Gastroesophageal sphincter (tissue), 4 donors: ENCODE data around the gene LRRTM4. TPM values are rescaled to one million over a fixed set of nuclear protein-coding genes. Genes with fewer than 3 reads are reported as not detected.

Experiments used
- ATAC-seq: fragments of 150-250 bp; one replicate; pipeline ENCODE4 v1.9.1; 2016; ENCODE audit warnings: mild to moderate bottlenecking, moderate library complexity
- H3K27ac ChIP-seq, 4 donors: fragments of 200-600 bp; sonication (generic) in 3 of 4; 1 replicate in 3 of 4; 2 replicates in 1 of 4; pipeline ENCODE4 v1.5.1; 2016 to 2019
- H3K27me3 ChIP-seq: fragments of 200-600 bp; sonication (generic); one replicate; pipeline ENCODE4 v1.5.1; 2019
- H3K36me3 ChIP-seq, 2 donors: fragments of 200-600 bp; sonication (generic); one replicate each; pipeline ENCODE4 v1.5.1; 2019; ENCODE audit warnings: control low read depth in 1 of 2
- H3K4me1 ChIP-seq, 3 donors: fragments of 200-600 bp; sonication (generic); 1 replicate in 2 of 3; 2 replicates in 1 of 3; pipeline ENCODE4 v1.5.1; 2016 to 2019; ENCODE audit warnings: control low read depth in 2 of 3
- H3K4me3 ChIP-seq, 2 donors: fragments of 200-600 bp; sonication (generic); one replicate each; pipeline ENCODE4 v1.5.1; 2019; ENCODE audit warnings: mild to moderate bottlenecking in 1 of 2, moderate library complexity in 1 of 2
- H3K9me3 ChIP-seq, 3 donors: fragments of 200-600 bp; sonication (generic); one replicate each; pipeline ENCODE4 v1.5.1; 2017 to 2019; ENCODE audit warnings: control low read depth in 2 of 3
- CTCF ChIP-seq, 4 experiments: fragments of 200-600 bp in 2 of 4; fragments of 450-650 bp in 2 of 4; sonication (generic) in 1 of 4; IDR thresholded peaks; one replicate each; pipeline ENCODE4 v1.5.1; 2017 to 2019; ENCODE audit warnings: antibody characterized with exemption in 4 of 4, mild to moderate bottlenecking in 2 of 4, moderate library complexity in 2 of 4
- EP300 ChIP-seq: sonication (generic); formaldehyde crosslinking; IDR thresholded peaks from one replicate; pipeline ENCODE4 v1.6.1; 2017; ENCODE audit warnings: antibody characterized with exemption, mild to moderate bottlenecking
- POLR2A ChIP-seq, 2 donors: fragments of 450-650 bp; IDR thresholded peaks; one replicate each; pipeline ENCODE4 v1.6.1; 2017; ENCODE audit warnings: antibody characterized with exemption in 2 of 2, mild to moderate bottlenecking in 2 of 2, moderate library complexity in 1 of 2
- POLR2AphosphoS5 ChIP-seq: sonication (generic); formaldehyde crosslinking; IDR thresholded peaks from one replicate; pipeline ENCODE4 v1.6.1; 2017; ENCODE audit warnings: antibody characterized with exemption
- WGBS, 2 donors: methylation state at CpG; one replicate each; pipeline ENCODE4 v1.1.5; 2018; ENCODE audit warnings: low coverage in 1 of 2; 5-methylcytosine and 5-hydroxymethylcytosine counted together
- total RNA-seq, 4 donors: library from RNA; depleted of rRNA; stranded (reverse); fragments of >200 nt; gene quantifications; one replicate each; pipeline ENCODE4 v1.1.0, GENCODE V29; 2016

The LRRTM4 gene
- total RNA-seq, 4 donors from 2014 or later: 0.12 to 0.30 (median 0.27) TPM; not detected in 1

- Histone ChIP-seq H3K27me3 (no peaks in the 10 kb centered on the region), H3K4me1 (no peaks in the 10 kb centered on the region), H3K9me3 (no peaks in the 10 kb centered on the region), H3K27ac (no peak overlapping the region), H3K36me3 (no peaks in the 10 kb centered on the region), H3K4me3 (no peak overlapping the region)
- 42 to 64% methylated on average over 3 of the region's 3 CpGs for WGBS, 2 donors
- ATAC-seq: no peak
- no peak for TF ChIP-seq EP300
Measured at GRCh38 chr2:76980067-76980787, 541.9 kb downstream of the LRRTM4 start.

- Histone ChIP-seq H3K4me1 (no peaks in the 10 kb centered on the region), H3K9me3 (no peaks in the 10 kb centered on the region), H3K27me3 (no peaks in the 10 kb centered on the region), H3K4me3 (no peak overlapping the region), H3K27ac (no peak overlapping the region), H3K36me3 (no peaks in the 10 kb centered on the region)
- no peak for TF ChIP-seq CTCF (IDR thresholded peaks at IDR 0.05)
- TF ChIP-seq EP300: no peak
- no peak for TF ChIP-seq POLR2AphosphoS5
- no peak for TF ChIP-seq POLR2A (IDR thresholded peaks at IDR 0.05)
- 89 to 97% methylated on average over 3 of the region's 3 CpGs for WGBS, 2 donors
- ATAC-seq: no peak
Measured at GRCh38 chr2:76977846-76978727, 544.1 kb downstream of the LRRTM4 start.

- no peak for TF ChIP-seq CTCF (IDR thresholded peaks at IDR 0.05)
- no peak for TF ChIP-seq EP300
- H3K36me3 ChIP-seq: no peaks in the 10 kb centered on the region
- H3K27ac ChIP-seq: no peak overlapping the region
- no peaks in the 10 kb centered on the region for H3K4me1 ChIP-seq
- no peak for ATAC-seq
- no peak overlapping the region for H3K4me3 ChIP-seq
- H3K27me3 ChIP-seq: no peaks in the 10 kb centered on the region
- no peaks in the 10 kb centered on the region for H3K9me3 ChIP-seq
Measured at GRCh38 chr2:76975752-76976151, 546.4 kb downstream of the LRRTM4 start.

GRCh38 chr2:76973610-76974009 lies 548.6 kb downstream of the LRRTM4 start:
- Histone ChIP-seq H3K4me3 (no peak overlapping the region), H3K36me3 (no peaks in the 10 kb centered on the region), H3K27ac (no peak overlapping the region), H3K4me1 (no peaks in the 10 kb centered on the region), H3K9me3 (no peaks in the 10 kb centered on the region), H3K27me3 (no peaks in the 10 kb centered on the region)
- 71 to 91% methylated on average over 4 of the region's 4 CpGs for WGBS, 2 donors
- ATAC-seq: no peak
- TF ChIP-seq POLR2AphosphoS5 (no peak), POLR2A (IDR thresholded peaks at IDR 0.05) (no peak), CTCF (IDR thresholded peaks at IDR 0.05) (no peak), EP300 (no peak)

GRCh38 chr2:76965772-76966171 lies 556.4 kb downstream of the LRRTM4 start:
- no peak for ATAC-seq
- H3K36me3 ChIP-seq: no peaks in the 10 kb centered on the region
- no peak for TF ChIP-seq CTCF (IDR thresholded peaks at IDR 0.05)
- no peak for TF ChIP-seq POLR2A (IDR thresholded peaks at IDR 0.05)
- no peak for TF ChIP-seq EP300
- TF ChIP-seq POLR2AphosphoS5: no peak
- no peaks in the 10 kb centered on the region for H3K9me3 ChIP-seq
- no peaks in the 10 kb centered on the region for H3K27me3 ChIP-seq
- no peak overlapping the region for H3K4me3 ChIP-seq
- H3K27ac ChIP-seq: no peak overlapping the region
- 78 to 80% methylated on average over 1 to 2 of the region's 2 CpGs for WGBS, 2 donors
- no peaks in the 10 kb centered on the region for H3K4me1 ChIP-seq
